ENCODE measurements around the gene RHO.
"Not testable (repeated sequence)": the region's sequence is repeated elsewhere in the genome, so short reads cannot be mapped to it uniquely, and the experiment has no call there.

RHO gene

GRCh38 chr3:129535075-129535474 is 6.6 kb downstream of the RHO start:
- Histone ChIP-seq H3K4me3 (ENCODE audit: low read depth in 1 of 2, low read length in 2 of 2) (no peak overlapping the region), H3K4me1 (ENCODE audit: control insufficient read depth in 1 of 2, insufficient read depth in 2 of 2, low read length in 2 of 2) (no peaks in the 10 kb centered on the region), H3K27me3 (ENCODE audit: low read depth, low read length) (no peaks in the 10 kb centered on the region), H3K36me3 (ENCODE audit: control insufficient read depth in 1 of 2, insufficient read depth in 2 of 2, low read length in 2 of 2) (no peaks in the 10 kb centered on the region), H3K27ac (ENCODE audit: low read length) (no peak overlapping the region), H3K9me3 (ENCODE audit: control insufficient read depth in 1 of 2, low read length in 2 of 2) (no peaks in the 10 kb centered on the region)

- Histone ChIP-seq H3K27ac (ENCODE audit: low read length) (no peak overlapping the region), H3K4me3 (ENCODE audit: low read depth in 1 of 2, low read length in 2 of 2) (no peak overlapping the region), H3K27me3 (ENCODE audit: low read depth, low read length) (no peaks in the 10 kb centered on the region), H3K9me3 (ENCODE audit: control insufficient read depth in 1 of 2, low read length in 2 of 2) (no peaks in the 10 kb centered on the region), H3K36me3 (ENCODE audit: control insufficient read depth in 1 of 2, insufficient read depth in 2 of 2, low read length in 2 of 2) (no peaks in the 10 kb centered on the region), H3K4me1 (ENCODE audit: control insufficient read depth in 1 of 2, insufficient read depth in 2 of 2, low read length in 2 of 2) (no peaks in the 10 kb centered on the region)
Measured at GRCh38 chr3:129536374-129536667, 7.9 kb downstream of the RHO start.

- H3K4me3 ChIP-seq (ENCODE audit: low read depth in 1 of 2, low read length in 2 of 2) = no peak overlapping the region
- no peaks in the 10 kb centered on the region for H3K9me3 ChIP-seq (ENCODE audit: control insufficient read depth in 1 of 2, low read length in 2 of 2)
- H3K36me3 ChIP-seq (ENCODE audit: control insufficient read depth in 1 of 2, insufficient read depth in 2 of 2, low read length in 2 of 2) = no peaks in the 10 kb centered on the region
- H3K4me1 ChIP-seq (ENCODE audit: control insufficient read depth in 1 of 2, insufficient read depth in 2 of 2, low read length in 2 of 2) = no peaks in the 10 kb centered on the region
- no peaks in the 10 kb centered on the region for H3K27me3 ChIP-seq (ENCODE audit: low read depth, low read length)
- no peak overlapping the region for H3K27ac ChIP-seq (ENCODE audit: low read length)
Measured at GRCh38 chr3:129536804-129537203, 8.4 kb downstream of the RHO start.

- Histone ChIP-seq H3K4me3 (ENCODE audit: low read depth in 1 of 2, low read length in 2 of 2) (no peak overlapping the region), H3K27me3 (ENCODE audit: low read depth, low read length) (no peaks in the 10 kb centered on the region), H3K36me3 (ENCODE audit: control insufficient read depth in 1 of 2, insufficient read depth in 2 of 2, low read length in 2 of 2) (no peaks in the 10 kb centered on the region), H3K4me1 (ENCODE audit: control insufficient read depth in 1 of 2, insufficient read depth in 2 of 2, low read length in 2 of 2) (no peaks in the 10 kb centered on the region), H3K9me3 (ENCODE audit: control insufficient read depth in 1 of 2, low read length in 2 of 2) (no peaks in the 10 kb centered on the region), H3K27ac (ENCODE audit: low read length) (no peak overlapping the region)
Measured at GRCh38 chr3:129539206-129539605, 10.8 kb downstream of the RHO start.

GRCh38 chr3:129540776-129541516 is 12.5 kb downstream of the RHO start:
- Histone ChIP-seq H3K4me3 (ENCODE audit: low read depth in 1 of 2, low read length in 2 of 2) (no peak overlapping the region), H3K27me3 (ENCODE audit: low read depth, low read length) (no peaks in the 10 kb centered on the region), H3K27ac (ENCODE audit: low read length) (no peak overlapping the region), H3K9me3 (ENCODE audit: control insufficient read depth in 1 of 2, low read length in 2 of 2) (no peaks in the 10 kb centered on the region), H3K4me1 (ENCODE audit: control insufficient read depth in 1 of 2, insufficient read depth in 2 of 2, low read length in 2 of 2) (no peaks in the 10 kb centered on the region), H3K36me3 (ENCODE audit: control insufficient read depth in 1 of 2, insufficient read depth in 2 of 2, low read length in 2 of 2) (no peaks in the 10 kb centered on the region)

- Histone ChIP-seq H3K27me3 (ENCODE audit: low read depth, low read length) (no peaks in the 10 kb centered on the region), H3K36me3 (ENCODE audit: control insufficient read depth in 1 of 2, insufficient read depth in 2 of 2, low read length in 2 of 2) (no peaks in the 10 kb centered on the region)
Measured at GRCh38 chr3:129542747-129543146, 14.3 kb downstream of the RHO start.

GRCh38 chr3:129543156-129543790 is 14.8 kb downstream of the RHO start, which contains the start of gene H1-8:
Gene H1-8, plus strand, starts transcription at chr3:129543175. Its CDS starts 44 bp downstream, at chr3:129543219.
- Histone ChIP-seq H3K27me3 (ENCODE audit: low read depth, low read length) (no peaks in the 10 kb centered on the region), H3K36me3 (ENCODE audit: control insufficient read depth in 1 of 2, insufficient read depth in 2 of 2, low read length in 2 of 2) (no peaks in the 10 kb centered on the region), H3K9me3 (ENCODE audit: control insufficient read depth in 1 of 2, low read length in 2 of 2) (no peaks in the 10 kb centered on the region), H3K27ac (ENCODE audit: low read length) (no peak within 1 kb of the TSS), H3K4me3 (ENCODE audit: low read depth in 1 of 2, low read length in 2 of 2) (no peak within 1 kb of the TSS), H3K4me1 (ENCODE audit: control insufficient read depth in 1 of 2, insufficient read depth in 2 of 2, low read length in 2 of 2) (no peaks in the 10 kb centered on the region)

More at GRCh38 chr3:129542747-129543146, 14.3 kb downstream of the RHO start:
- Histone ChIP-seq H3K9me3 (ENCODE audit: control insufficient read depth in 1 of 2, low read length in 2 of 2) (no peaks in the 10 kb centered on the region), H3K27ac (ENCODE audit: low read length) (no peak overlapping the region), H3K4me1 (ENCODE audit: control insufficient read depth in 1 of 2, insufficient read depth in 2 of 2, low read length in 2 of 2) (no peaks in the 10 kb centered on the region), H3K4me3 (ENCODE audit: low read depth in 1 of 2, low read length in 2 of 2) (no peak overlapping the region)

- no peaks in the 10 kb centered on the region for H3K27me3 ChIP-seq (ENCODE audit: low read depth, low read length)
- no peak overlapping the region for H3K4me3 ChIP-seq (ENCODE audit: low read depth in 1 of 2, low read length in 2 of 2)
- H3K4me1 ChIP-seq (ENCODE audit: control insufficient read depth in 1 of 2, insufficient read depth in 2 of 2, low read length in 2 of 2) = no peaks in the 10 kb centered on the region
- no peaks in the 10 kb centered on the region for H3K9me3 ChIP-seq (ENCODE audit: control insufficient read depth in 1 of 2, low read length in 2 of 2)
- no peak overlapping the region for H3K27ac ChIP-seq (ENCODE audit: low read length)
- H3K36me3 ChIP-seq (ENCODE audit: control insufficient read depth in 1 of 2, insufficient read depth in 2 of 2, low read length in 2 of 2) = no peaks in the 10 kb centered on the region
Measured at GRCh38 chr3:129543999-129544398, 15.6 kb downstream of the RHO start.

GRCh38 chr3:129545951-129546350 is 17.5 kb downstream of the RHO start:
- H3K4me1 ChIP-seq (ENCODE audit: control insufficient read depth in 1 of 2, insufficient read depth in 2 of 2, low read length in 2 of 2); H3K36me3 ChIP-seq (ENCODE audit: control insufficient read depth in 1 of 2, insufficient read depth in 2 of 2, low read length in 2 of 2); H3K27ac ChIP-seq (ENCODE audit: low read length); H3K4me3 ChIP-seq (ENCODE audit: low read depth in 1 of 2, low read length in 2 of 2); H3K27me3 ChIP-seq (ENCODE audit: low read depth, low read length); H3K9me3 ChIP-seq (ENCODE audit: control insufficient read depth in 1 of 2, low read length in 2 of 2): not testable (repeated sequence)

GRCh38 chr3:129547241-129547640 is 18.8 kb downstream of the RHO start:
- H3K9me3 ChIP-seq (ENCODE audit: control insufficient read depth in 1 of 2, low read length in 2 of 2) = no peaks in the 10 kb centered on the region
- no peak overlapping the region for H3K27ac ChIP-seq (ENCODE audit: low read length)
- H3K36me3 ChIP-seq (ENCODE audit: control insufficient read depth in 1 of 2, insufficient read depth in 2 of 2, low read length in 2 of 2) = no peaks in the 10 kb centered on the region
- H3K4me1 ChIP-seq (ENCODE audit: control insufficient read depth in 1 of 2, insufficient read depth in 2 of 2, low read length in 2 of 2) = no peaks in the 10 kb centered on the region
- H3K27me3 ChIP-seq (ENCODE audit: low read depth, low read length) = no peaks in the 10 kb centered on the region
- H3K4me3 ChIP-seq (ENCODE audit: low read depth in 1 of 2, low read length in 2 of 2) = no peak overlapping the region

- no peak overlapping the region for H3K4me3 ChIP-seq (ENCODE audit: low read depth in 1 of 2, low read length in 2 of 2)
- no peaks in the 10 kb centered on the region for H3K4me1 ChIP-seq (ENCODE audit: control insufficient read depth in 1 of 2, insufficient read depth in 2 of 2, low read length in 2 of 2)
- no peaks in the 10 kb centered on the region for H3K36me3 ChIP-seq (ENCODE audit: control insufficient read depth in 1 of 2, insufficient read depth in 2 of 2, low read length in 2 of 2)
- no peaks in the 10 kb centered on the region for H3K27me3 ChIP-seq (ENCODE audit: low read depth, low read length)
- no peaks in the 10 kb centered on the region for H3K9me3 ChIP-seq (ENCODE audit: control insufficient read depth in 1 of 2, low read length in 2 of 2)
- no peak overlapping the region for H3K27ac ChIP-seq (ENCODE audit: low read length)
Measured at GRCh38 chr3:129548104-129548965, 19.9 kb downstream of the RHO start.
